ENCODE results near the gene FGFBP1. TPM values are rescaled to one million over a fixed set of nuclear protein-coding genes. Genes with fewer than 3 reads are reported as not detected.

The FGFBP1 gene
- total and polyA plus RNA-seq, 2 of the 4 experiments (the other 2 are of a cell fraction), result under 0.01 TPM; not detected in 1

GRCh38 chr4:15947684-15948083, 9.1 kb upstream of the FGFBP1 start:
- Histone ChIP-seq H2BK20ac (ENCODE audit: low read depth, low read length) (no peak overlapping the region), H4K8ac (ENCODE audit: low read depth in 2 of 2, low read length in 2 of 2) (no peak overlapping the region), H3K79me1 (ENCODE audit: low read depth in 1 of 2, low read length in 2 of 2) (no peaks in the 10 kb centered on the region), H3K23ac (ENCODE audit: low read depth, low read length) (no peak overlapping the region), H3K4me1 (ENCODE audit: control insufficient read depth, insufficient read depth, low read length) (no peaks in the 10 kb centered on the region), H3K9me1 (ENCODE audit: insufficient read depth, low read length) (no peaks in the 10 kb centered on the region), H3K9ac (ENCODE audit: low read depth, low read length) (no peak overlapping the region), H2BK5ac (ENCODE audit: low read depth, low read length, poor library complexity, severe bottlenecking) (no peak overlapping the region), H4K91ac (ENCODE audit: insufficient read depth, low read depth, low read length) (no peak overlapping the region), H2AK5ac (ENCODE audit: low read depth, low read length) (no peak overlapping the region), H3K4me3 (ENCODE audit: insufficient read depth, low read depth, low read length) (no peak overlapping the region), H3K27ac (ENCODE audit: insufficient read depth, low read length) (no peak overlapping the region), H2AFZ (replicated peaks; ENCODE audit: low read length, poor library complexity) (no peak overlapping the region), H2BK120ac (ENCODE audit: low read depth, low read length) (no peak overlapping the region), H4K5ac (ENCODE audit: low read depth, low read length) (no peak overlapping the region), H2AK9ac (replicated peaks; ENCODE audit: low read depth, low read length, poor library complexity) (no peak overlapping the region), H3K56ac (ENCODE audit: extremely low read depth, insufficient read depth, low read length) (no peak overlapping the region), H3K4me2 (ENCODE audit: low read depth, low read length) (no peak overlapping the region), H2BK15ac (ENCODE audit: low read depth, low read length) (no peak overlapping the region), H3K9me3 (ENCODE audit: control insufficient read depth, insufficient read depth, low read length) (no peaks in the 10 kb centered on the region), H3K4ac (ENCODE audit: low read depth, low read length) (no peak overlapping the region), H3K18ac (ENCODE audit: low read depth, low read length) (no peak overlapping the region), H4K20me1 (ENCODE audit: insufficient read depth, low read length) (no peaks in the 10 kb centered on the region), H3K27me3 (ENCODE audit: control insufficient read depth, insufficient read depth, low read length) (peaks cover 9% of the 10 kb centered on the region; the same call in 1 of the 2 replicates), H3K14ac (replicated peaks; ENCODE audit: low read depth, low read length) (no peak overlapping the region), H3K36me3 (ENCODE audit: control insufficient read depth, insufficient read depth, low read length) (no peaks in the 10 kb centered on the region)
- dilution Hi-C loops (cut with HindIII; ENCODE audit: low sequenced_read_pairs, unreplicated experiment) (no loop called here), intact Hi-C loops (cut with micrococcal nuclease) (no loop called here), in situ Hi-C loops (cut with MboI; ENCODE audit: low sequenced_read_pairs) (loop anchor here (10.0 kb wide), 1 partner anchor 473 kb away; no protein-coding TSS in a partner anchor)
- WGBS, 2 experiments (ENCODE audit: extremely low coverage in 2 of 2, insufficient read length in 1 of 2), result 100% methylated on average over 2 of the region's 8 CpGs; no CpG with 5 or more reads in 1 of the 2 experiments
- BruUV-seq (replicated peaks), result no TSS peak
- CTCF ChIA-PET, result interaction anchor here (2.7 kb wide), 1 partner anchor 65 kb away, joined by 7 read pairs; no protein-coding TSS in a partner anchor
- TF ChIP-seq MXI1 (IDR thresholded peaks at IDR 0.05; ENCODE audit: borderline replicate concordance, low read depth, low read length) (no peak), RAD21 (IDR thresholded peaks at IDR 0.05; ENCODE audit: low read length) (no peak), NFE2L2 (IDR thresholded peaks at IDR 0.05; ENCODE audit: low read depth, low read length) (no peak), RFX5 (IDR thresholded peaks at IDR 0.05; ENCODE audit: low read depth, low read length) (no peak), ELK1 (IDR thresholded peaks at IDR 0.05; ENCODE audit: borderline replicate concordance, low read depth, low read length) (no peak), USF2 (IDR thresholded peaks at IDR 0.05; ENCODE audit: low read depth, low read length) (no peak), BHLHE40 (IDR thresholded peaks at IDR 0.05; ENCODE audit: low read depth, low read length) (no peak), POLR2A (IDR thresholded peaks at IDR 0.05; ENCODE audit: low read depth, low read length) (no peak), MAFK (IDR thresholded peaks at IDR 0.05; ENCODE audit: low read depth, low read length) (no peak), RCOR1 (IDR thresholded peaks at IDR 0.05; ENCODE audit: insufficient replicate concordance, low read length) (no peak), CHD1 (IDR thresholded peaks at IDR 0.05; ENCODE audit: low read depth, low read length) (no peak), MAZ (IDR thresholded peaks at IDR 0.05; ENCODE audit: borderline replicate concordance, low read depth, low read length) (no peak), CTCF (conservative IDR thresholded peaks at IDR 0.05; ENCODE audit: low read depth, low read length) (no peak)
- no peak for ATAC-seq (ENCODE audit: low read depth)
- POLR2A ChIA-PET (ENCODE audit: unreplicated experiment), result no interaction called here
- no peak for DNase-seq

Measured in IMR-90 (cell line).